ENCODE data around the gene APOL6. TPM values are rescaled to one million over a fixed set of nuclear protein-coding genes. Genes with fewer than 3 reads are reported as not detected.

Gene APOL6
- total RNA-seq, 2 donors from 2014 or later: not detected

DNA sequence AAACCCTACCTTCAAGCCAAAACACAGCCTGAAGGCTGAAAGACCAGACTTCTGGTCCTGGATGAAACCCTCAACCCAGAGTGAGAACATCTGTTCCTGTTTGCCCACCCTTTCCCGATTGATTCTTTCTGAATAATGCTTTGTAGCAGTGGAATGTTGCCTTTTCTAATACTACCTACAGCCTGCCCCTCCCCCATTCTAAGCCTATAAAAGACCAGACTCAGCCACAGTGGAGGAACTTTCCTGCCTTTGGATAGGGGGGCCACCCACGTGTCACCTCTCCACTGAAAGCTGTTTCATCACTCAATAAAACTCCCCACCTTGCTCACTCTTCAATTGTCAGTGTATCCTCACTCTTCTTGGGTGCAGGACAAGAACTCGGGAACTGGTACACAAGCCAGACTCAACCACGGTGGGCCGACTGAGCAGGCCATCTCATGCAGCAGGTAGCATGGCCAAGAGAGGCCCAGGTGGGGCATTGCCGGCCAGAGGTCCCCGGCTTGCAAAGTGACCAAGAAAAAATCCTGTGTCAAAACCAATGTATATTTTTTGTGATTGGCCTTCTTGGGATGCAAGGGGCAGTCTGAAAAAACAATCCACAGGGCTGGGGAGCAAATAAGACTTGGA lies 6.6 kb upstream of the APOL6 start:
- no peaks in the 10 kb centered on the region for H3K36me3 ChIP-seq (ENCODE audit: control insufficient read depth, insufficient read depth, low read length)
- no peak overlapping the region for H3K4me3 ChIP-seq (ENCODE audit: low read length)
- H3K4me3 Mint-ChIP-seq: no peak overlapping the region
- WGBS, 2 experiments (ENCODE audit: insufficient coverage in 1 of 2, insufficient read length in 1 of 2): 87 to 88% methylated on average over 5 to 7 of the region's 7 CpGs
- no peaks in the 10 kb centered on the region for H3K9me3 Mint-ChIP-seq
- peaks cover 2% of the 10 kb centered on the region for H3K27me3 Mint-ChIP-seq (ENCODE audit: insufficient read depth)
- H3K4me1 Mint-ChIP-seq: peaks cover 22% of the 10 kb centered on the region
- peak overlapping the region; percentile 64 for H3K27ac Mint-ChIP-seq
- H3K36me3 Mint-ChIP-seq (ENCODE audit: low read depth): no peaks in the 10 kb centered on the region
- H3K9me3 ChIP-seq (ENCODE audit: control insufficient read depth, low read length): no peaks in the 10 kb centered on the region
- TF ChIP-seq, protein P1, sequence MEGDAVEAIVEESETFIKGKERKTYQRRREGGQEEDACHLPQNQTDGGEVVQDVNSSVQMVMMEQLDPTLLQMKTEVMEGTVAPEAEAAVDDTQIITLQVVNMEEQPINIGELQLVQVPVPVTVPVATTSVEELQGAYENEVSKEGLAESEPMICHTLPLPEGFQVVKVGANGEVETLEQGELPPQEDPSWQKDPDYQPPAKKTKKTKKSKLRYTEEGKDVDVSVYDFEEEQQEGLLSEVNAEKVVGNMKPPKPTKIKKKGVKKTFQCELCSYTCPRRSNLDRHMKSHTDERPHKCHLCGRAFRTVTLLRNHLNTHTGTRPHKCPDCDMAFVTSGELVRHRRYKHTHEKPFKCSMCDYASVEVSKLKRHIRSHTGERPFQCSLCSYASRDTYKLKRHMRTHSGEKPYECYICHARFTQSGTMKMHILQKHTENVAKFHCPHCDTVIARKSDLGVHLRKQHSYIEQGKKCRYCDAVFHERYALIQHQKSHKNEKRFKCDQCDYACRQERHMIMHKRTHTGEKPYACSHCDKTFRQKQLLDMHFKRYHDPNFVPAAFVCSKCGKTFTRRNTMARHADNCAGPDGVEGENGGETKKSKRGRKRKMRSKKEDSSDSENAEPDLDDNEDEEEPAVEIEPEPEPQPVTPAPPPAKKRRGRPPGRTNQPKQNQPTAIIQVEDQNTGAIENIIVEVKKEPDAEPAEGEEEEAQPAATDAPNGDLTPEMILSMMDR (conservative IDR thresholded peaks at IDR 0.05): no peak
- H3K27me3 ChIP-seq (ENCODE audit: control insufficient read depth, insufficient read depth, low read length, poor library complexity, severe bottlenecking): no peaks in the 10 kb centered on the region
- no peak overlapping the region for H3K9ac ChIP-seq (ENCODE audit: extremely low read depth, low read length, poor library complexity, severe bottlenecking)
- no peak for DNase-seq
- H3K4me1 ChIP-seq (ENCODE audit: control insufficient read depth, insufficient read depth, low read length): peaks cover 5% of the 10 kb centered on the region
- no peak overlapping the region for H3K27ac ChIP-seq (ENCODE audit: low read depth, low read length)

DNA sequence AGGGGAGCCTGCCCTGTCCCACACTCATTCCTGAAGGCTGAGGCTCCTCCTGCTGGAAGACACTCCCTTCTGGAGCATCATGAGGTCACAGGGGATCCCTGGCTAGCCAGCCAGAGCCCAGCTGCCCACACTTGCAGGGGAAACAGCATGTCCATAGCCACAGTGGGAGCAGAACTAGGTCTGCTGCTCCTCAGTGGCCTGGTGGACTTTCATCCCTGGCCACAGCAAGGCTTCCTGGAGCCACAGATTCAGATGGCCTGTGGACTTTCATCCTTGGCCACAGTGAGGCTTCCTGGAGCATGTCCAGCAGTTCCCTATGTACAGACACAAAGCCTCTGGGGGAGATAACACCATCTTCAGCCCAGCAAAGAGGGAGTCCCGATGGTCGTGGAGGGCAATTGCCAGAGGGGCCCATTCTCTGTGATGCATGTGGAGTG lies 5.9 kb upstream of the APOL6 start:
- Histone ChIP-seq H3K4me1 (ENCODE audit: control insufficient read depth, insufficient read depth, low read length) (peaks cover 5% of the 10 kb centered on the region), H3K27me3 (ENCODE audit: control insufficient read depth, insufficient read depth, low read length, poor library complexity, severe bottlenecking) (no peaks in the 10 kb centered on the region), H3K36me3 (ENCODE audit: control insufficient read depth, insufficient read depth, low read length) (no peaks in the 10 kb centered on the region), H3K4me3 (ENCODE audit: low read length) (no peak overlapping the region), H3K9me3 (ENCODE audit: control insufficient read depth, low read length) (no peaks in the 10 kb centered on the region), H3K9ac (ENCODE audit: extremely low read depth, low read length, poor library complexity, severe bottlenecking) (no peak overlapping the region), H3K27ac (ENCODE audit: low read depth, low read length) (no peak overlapping the region)
- Mint-ChIP-seq H3K4me1 (peaks cover 17% of the 10 kb centered on the region), H3K27ac (no peak overlapping the region), H3K36me3 (ENCODE audit: low read depth) (no peaks in the 10 kb centered on the region), H3K4me3 (no peak overlapping the region), H3K27me3 (ENCODE audit: insufficient read depth) (peaks cover 2% of the 10 kb centered on the region), H3K9me3 (no peaks in the 10 kb centered on the region)
- DNase-seq: no peak
- WGBS, 2 experiments (ENCODE audit: insufficient coverage in 1 of 2, insufficient read length in 1 of 2): 88 to 92% methylated on average over 2 of the region's 2 CpGs
- TF ChIP-seq, protein P1 (conservative IDR thresholded peaks at IDR 0.05): no peak

DNA sequence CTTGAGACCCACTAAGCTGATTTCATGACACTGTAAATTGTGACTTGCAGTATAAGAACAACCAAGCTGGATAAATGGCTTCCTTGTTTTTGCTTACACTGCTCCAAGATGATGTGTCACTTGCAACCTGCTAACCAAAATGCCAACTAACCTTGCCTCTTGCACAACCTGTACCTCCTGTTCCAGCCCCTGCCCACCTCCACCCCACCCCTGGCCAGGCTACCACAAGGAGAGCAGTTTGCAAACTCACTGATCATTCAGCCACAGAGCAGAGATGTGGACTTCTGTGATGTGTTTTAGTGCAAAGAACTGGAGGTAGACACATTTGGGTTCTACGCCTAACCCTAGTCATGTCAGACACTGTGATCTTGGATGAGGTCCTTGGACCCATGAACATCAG lies 4.3 kb upstream of the APOL6 start:
- Histone ChIP-seq H3K27me3 (ENCODE audit: control insufficient read depth, insufficient read depth, low read length, poor library complexity, severe bottlenecking) (no peaks in the 10 kb centered on the region), H3K27ac (ENCODE audit: low read depth, low read length) (no peak overlapping the region), H3K9me3 (ENCODE audit: control insufficient read depth, low read length) (no peaks in the 10 kb centered on the region), H3K4me1 (ENCODE audit: control insufficient read depth, insufficient read depth, low read length) (peaks cover 5% of the 10 kb centered on the region), H3K4me3 (ENCODE audit: low read length) (no peak overlapping the region), H3K9ac (ENCODE audit: extremely low read depth, low read length, poor library complexity, severe bottlenecking) (no peak overlapping the region), H3K36me3 (ENCODE audit: control insufficient read depth, insufficient read depth, low read length) (no peaks in the 10 kb centered on the region)
- no peak overlapping the region for H3K27ac Mint-ChIP-seq
- H3K9me3 Mint-ChIP-seq: no peaks in the 10 kb centered on the region
- TF ChIP-seq, protein P1 (conservative IDR thresholded peaks at IDR 0.05): no peak
- 89 to 100% methylated on average over 1 of the region's 1 CpG for WGBS, 2 experiments (ENCODE audit: insufficient coverage in 1 of 2, insufficient read length in 1 of 2)
- no peak overlapping the region for H3K4me3 Mint-ChIP-seq
- peaks cover 17% of the 10 kb centered on the region for H3K4me1 Mint-ChIP-seq
- no peak for DNase-seq
- H3K36me3 Mint-ChIP-seq (ENCODE audit: low read depth): no peaks in the 10 kb centered on the region
- peaks cover 2% of the 10 kb centered on the region for H3K27me3 Mint-ChIP-seq (ENCODE audit: insufficient read depth)

Data from endodermal cell (in vitro differentiated cells).